ENCODE results near the gene MAGI1.

DNA sequence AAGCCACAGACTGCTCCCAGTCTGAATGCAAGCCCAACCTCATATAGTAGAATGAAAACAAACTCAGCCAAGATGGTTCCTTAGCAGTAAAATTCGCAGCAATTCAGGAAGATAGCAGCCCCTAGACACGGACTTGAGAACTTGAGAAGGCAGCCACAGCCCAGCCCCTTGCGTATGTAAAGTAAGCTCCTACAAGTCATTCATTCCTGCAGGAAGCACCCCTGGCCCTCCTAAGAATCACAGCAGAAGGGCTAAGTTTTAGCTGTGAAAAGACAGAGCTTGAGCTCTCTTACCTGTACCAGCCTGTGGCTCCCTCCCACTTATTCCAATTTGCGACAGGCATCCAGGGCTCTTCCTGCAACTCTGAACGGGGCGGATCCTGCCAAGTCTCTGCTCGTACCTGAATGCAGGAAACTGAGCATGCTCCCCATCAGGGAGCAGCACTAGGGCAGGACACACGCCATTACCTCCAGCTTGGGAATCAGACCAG is 136.4 kb downstream of the MAGI1 start:
- TF ChIP-seq CTCF (conservative IDR thresholded peaks at IDR 0.05 in 1 of 2, IDR thresholded peaks at IDR 0.05 in 1 of 2; ENCODE audit: low read depth in 1 of 2, low read length in 2 of 2) (no peak), EZH2 (IDR thresholded peaks at IDR 0.05; ENCODE audit: low read length, missing control alignments) (no peak)
